Medulla oblongata (tissue), 1 donor: ENCODE measurements around the gene MB21D2.
"Not testable (repeated sequence)": the region's sequence is repeated elsewhere in the genome, so short reads cannot be mapped to it uniquely, and the experiment has no call there.

ENCODE experiments used
- DNase-seq: peaks from one replicate; pipeline ENCODE4 v3.0.0-alpha.2; 2015; ENCODE audit errors: extremely low spot score

MB21D2 gene

DNA sequence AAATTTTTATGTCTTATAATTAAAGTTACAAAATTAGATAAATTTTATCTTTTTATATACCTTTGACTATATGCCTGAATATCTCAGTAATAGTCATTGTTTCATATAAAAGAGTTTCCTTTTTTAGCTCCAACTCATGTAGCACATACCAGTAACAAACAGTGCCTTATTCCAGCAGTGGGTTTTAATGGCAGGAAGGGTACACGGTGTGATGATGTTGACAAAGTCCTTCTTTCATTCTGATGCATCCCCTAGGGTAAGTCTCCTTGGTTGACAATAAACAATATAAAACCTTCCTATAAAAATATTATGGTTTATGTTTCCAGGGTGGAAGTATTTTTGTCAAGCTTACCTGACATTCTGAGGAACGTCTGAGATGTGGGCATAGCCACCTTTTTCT, 113.2 kb downstream of the MB21D2 start:
- no peak for DNase-seq

GRCh38 chr3:192802957-192803899, 114.4 kb downstream of the MB21D2 start:
- DNase-seq = peak; percentile 61

DNA sequence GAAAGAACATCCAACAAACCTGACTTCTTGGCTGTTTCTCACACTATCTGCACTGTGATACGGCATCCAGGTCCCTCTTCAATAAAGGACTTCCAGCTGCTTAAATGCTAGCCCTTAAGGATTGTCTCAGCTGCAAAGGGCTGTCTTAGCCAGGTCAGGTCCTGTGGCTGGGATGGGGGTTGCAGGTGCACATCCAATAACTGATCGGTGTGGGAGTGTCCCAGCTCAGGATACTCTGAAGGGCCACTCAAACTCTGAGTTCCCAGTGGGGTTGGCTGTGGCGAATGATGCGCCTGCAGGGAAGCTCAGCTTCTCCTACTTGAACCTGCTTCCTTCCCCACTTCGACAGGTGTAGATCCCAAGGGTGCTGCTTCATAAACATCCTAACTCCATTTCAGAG, 115.7 kb downstream of the MB21D2 start:
- no peak for DNase-seq

DNA sequence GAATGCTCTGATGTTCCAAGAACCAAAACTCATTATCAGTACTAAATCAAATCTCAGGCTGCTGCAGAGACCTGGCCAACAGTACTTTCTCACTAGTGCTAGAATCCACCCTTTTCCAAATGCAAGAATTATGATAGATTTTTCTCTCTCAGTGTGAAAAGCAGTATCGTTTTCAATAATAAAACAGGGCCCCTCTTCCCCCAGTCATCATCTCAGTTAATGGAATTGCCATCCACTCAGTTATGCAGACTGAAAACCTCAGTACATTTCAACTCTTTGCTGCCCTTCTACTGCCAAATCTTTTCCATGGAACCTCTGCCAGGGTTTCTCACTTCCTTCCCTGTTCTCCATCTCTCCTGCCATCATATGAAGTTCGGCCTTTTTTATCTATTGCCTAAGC, 117.9 kb downstream of the MB21D2 start:
- no peak for DNase-seq

GRCh38 chr3:192795021-192795420, 122.6 kb downstream of the MB21D2 start:
- DNase-seq = no peak

- DNase-seq = no peak
Observed at GRCh38 chr3:192794216-192794615, 123.4 kb downstream of the MB21D2 start.

- DNase-seq = not testable (repeated sequence)
Observed at GRCh38 chr3:192788816-192789515, 128.7 kb downstream of the MB21D2 start.

GRCh38 chr3:192778508-192778907, 139.1 kb downstream of the MB21D2 start:
- DNase-seq = no peak

GRCh38 chr3:192774341-192774740, 143.3 kb downstream of the MB21D2 start:
- not testable (repeated sequence) for DNase-seq

DNA sequence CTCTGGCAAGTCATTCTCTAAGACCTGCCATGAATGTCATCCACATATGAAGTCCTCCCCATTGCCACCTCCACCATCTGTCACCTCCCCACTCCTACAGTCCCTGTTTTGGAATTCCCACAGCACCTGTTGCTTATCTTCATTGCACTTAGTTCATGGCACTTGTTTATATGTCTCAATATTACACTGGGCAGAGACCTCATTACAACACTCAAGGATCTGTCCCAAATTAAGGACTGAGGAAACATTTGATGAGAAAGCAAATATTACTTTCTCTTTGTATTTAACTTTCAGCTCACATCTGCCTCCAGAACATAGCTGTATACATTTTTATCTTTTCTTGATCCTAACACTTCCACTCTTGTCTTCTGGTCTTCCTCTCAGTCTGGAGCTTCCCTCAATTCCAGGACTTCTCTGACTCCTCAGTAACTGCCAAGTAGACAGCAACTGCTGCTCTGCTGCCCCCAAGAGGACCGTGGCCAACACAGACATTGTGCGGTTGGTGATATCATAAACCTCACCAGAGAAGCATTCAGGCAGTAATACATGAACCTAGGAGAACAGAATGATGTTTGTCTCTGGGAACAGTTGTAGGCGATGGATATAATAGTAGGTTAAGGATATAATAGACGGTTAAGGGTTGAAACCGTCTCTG, 145.3 kb downstream of the MB21D2 start:
- peak; percentile 32 for DNase-seq

DNA sequence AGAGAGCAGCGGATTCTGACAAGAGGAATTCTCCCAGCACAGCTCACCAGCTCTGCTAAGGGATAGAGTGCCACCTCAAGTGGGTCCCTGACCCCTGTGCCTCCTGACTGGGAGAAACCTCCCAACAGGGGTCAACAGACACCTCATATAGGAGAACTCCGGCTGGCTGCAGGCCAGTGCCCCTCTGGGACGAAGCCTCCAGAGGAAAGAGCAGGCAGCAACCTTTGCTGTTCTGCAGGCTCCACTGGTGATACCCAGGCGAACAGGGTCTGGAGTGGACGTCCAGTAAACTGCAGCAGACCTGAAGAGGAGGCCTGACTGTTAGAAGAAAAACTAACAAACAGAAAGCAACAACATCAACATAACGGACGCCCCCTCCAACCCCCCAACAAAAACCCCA, 159.0 kb downstream of the MB21D2 start:
- DNase-seq = no peak

DNA sequence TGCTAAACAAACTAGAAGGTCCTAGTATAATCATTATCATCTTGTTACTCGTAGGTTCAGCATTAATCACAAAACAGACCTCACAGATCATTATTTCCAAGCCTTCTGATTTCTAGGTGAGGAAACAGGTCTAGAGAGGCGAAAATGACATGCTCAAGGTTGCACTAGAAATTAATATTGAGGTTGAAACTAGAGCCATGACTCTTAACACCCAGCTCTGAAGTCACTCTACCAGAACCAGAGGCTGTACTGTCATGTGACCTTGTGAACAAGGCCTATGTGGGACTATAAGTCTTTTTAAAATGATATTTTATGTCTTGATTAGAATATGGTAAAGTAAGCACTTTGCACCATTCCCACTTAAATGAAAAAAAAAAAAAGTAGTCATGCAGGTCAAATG, 166.5 kb downstream of the MB21D2 start:
- no peak for DNase-seq

DNA sequence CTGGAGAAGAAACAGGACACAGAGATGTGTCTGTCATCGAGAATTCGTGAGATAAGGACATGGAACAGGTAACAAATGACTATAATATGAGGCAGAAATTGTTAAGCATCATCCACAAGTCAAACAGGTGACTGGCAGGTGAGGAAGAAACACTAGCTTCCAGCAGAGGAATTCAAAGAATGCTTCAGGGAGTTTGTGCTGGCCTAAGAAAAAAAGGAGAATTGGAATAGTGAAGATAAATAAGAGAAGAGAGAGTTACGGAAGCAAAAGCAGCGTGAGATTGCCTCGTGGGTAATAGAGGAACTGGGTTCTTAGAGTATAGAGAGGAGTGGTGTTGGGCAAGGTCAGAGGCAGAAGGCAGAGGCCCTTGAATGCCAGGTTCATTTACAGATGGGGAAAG, 167.5 kb downstream of the MB21D2 start:
- no peak for DNase-seq

- peak; percentile 71 for DNase-seq
Observed at GRCh38 chr3:192747746-192748145, 169.9 kb downstream of the MB21D2 start.

DNA sequence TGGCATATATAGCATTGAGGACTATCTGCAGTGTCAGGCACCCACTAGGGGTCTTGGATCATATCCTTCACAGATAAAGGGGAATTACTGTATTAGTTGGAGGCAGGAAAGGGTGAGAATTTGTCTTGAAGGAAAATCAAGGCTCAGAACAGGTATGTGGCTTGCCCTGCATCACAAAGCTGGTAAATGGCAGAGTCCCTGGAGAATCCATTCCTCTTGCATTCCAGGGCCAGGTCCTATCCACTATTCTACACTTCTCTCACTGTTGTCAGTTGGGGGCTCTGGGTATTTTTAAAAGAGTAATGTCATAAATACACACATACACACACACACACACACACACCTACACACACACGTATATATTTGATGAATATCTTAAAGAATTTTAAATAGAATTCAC, 170.5 kb downstream of the MB21D2 start:
- no peak for DNase-seq
